GM21786 (cell line): ENCODE measurements around the gene CFB.
"Not testable (repeated sequence)": the region's sequence is repeated elsewhere in the genome, so short reads cannot be mapped to it uniquely, and the experiment has no call there.

Experiments
- ATAC-seq: cut with Tn5 transposase; IDR thresholded peaks from one replicate; pipeline ENCODE4 v1.9.1; 2021; ENCODE audit not compliant: unreplicated experiment

CFB gene

GRCh38 chr6:31945507-31946369 lies at the start of gene CFB:
Gene CFB (plus strand): TSS chr6:31946095. CDS start chr6:31946222, 127 bp downstream.
- no peak for ATAC-seq

- ATAC-seq, result no peak
Measured at GRCh38 chr6:31896493-31896855, 49.4 kb upstream of the CFB start.

DNA sequence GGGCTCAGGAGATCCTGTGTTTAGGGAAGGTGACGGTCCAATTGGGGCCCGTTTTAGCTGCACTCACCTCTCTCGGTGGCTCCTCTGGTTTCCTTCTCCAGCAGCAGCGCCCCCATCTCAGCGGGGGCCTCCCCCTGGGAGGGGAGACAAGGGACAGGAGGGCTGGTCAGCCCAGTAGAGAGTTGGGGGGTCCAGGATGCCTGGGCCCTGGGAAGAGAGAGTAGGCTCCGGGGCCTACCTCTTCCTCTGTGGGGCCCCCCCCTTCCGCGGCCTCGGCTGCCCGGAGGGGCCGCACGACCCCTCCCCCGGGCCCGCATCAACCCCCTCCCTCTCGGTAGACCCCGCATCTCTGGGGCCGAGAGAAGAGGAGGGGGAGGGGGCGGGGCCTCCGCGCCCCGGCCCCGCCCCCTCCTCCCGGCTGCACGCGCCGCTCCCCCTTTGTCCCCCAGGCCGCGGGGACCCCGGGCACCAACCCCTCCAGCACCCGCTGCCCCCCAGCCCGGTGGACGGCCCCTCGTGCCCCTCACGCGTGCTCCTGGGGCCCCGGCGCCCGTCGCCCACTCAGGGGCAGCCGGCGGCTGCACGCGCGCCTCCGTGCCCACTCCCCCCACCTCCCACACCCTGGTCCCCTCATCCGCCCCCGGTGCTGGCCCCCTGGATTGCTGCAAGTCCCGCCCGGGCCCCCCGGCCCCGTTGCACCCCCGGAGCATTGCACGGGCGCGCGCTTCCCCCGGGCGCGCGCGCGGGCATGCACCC lies 48.9 kb upstream of the CFB start:
- no peak for ATAC-seq

DNA sequence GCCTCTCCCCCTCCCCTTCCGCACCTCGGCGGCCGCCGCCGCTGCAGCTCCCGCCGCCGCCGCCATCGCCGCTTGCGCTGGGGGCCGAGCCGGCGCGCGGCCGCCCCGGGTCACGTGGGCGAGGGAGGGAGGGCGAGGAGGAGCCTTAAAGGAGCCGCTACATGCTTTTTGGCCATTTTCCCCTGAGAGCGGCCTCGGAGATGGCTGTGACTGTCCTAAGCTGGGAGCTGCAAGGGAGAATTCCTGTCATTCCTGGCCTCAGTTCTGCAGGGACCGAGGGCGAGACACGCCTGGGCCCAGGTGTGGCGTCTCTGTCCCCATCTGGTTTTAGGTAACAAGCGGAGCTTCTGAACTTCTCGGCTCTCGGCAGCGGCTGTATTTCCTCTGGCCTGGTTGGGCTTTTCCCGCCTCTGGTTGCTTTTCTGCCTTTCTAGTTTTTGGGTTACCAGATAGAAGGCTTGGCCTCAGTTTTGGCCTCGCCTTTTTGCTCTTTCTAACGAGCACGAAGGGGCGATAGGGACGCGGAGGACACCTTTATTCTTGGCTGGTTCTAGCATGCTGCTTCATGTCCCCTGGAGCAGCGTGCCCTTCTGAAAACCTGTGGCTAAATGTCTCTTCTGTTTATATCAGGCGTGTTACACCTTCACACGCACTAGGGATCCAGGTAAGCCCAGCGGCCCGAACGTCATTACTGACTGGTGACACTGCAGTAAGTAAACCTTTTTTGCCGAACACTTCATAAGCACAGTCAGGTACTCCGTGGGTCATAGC lies 48.1 kb upstream of the CFB start, which contains the start of gene EHMT2:
TSS of gene EHMT2 (minus strand) at position 87 of the 771 bp plus-strand sequence. CDS start at position 66, 21 bp downstream.
- no peak for ATAC-seq

DNA sequence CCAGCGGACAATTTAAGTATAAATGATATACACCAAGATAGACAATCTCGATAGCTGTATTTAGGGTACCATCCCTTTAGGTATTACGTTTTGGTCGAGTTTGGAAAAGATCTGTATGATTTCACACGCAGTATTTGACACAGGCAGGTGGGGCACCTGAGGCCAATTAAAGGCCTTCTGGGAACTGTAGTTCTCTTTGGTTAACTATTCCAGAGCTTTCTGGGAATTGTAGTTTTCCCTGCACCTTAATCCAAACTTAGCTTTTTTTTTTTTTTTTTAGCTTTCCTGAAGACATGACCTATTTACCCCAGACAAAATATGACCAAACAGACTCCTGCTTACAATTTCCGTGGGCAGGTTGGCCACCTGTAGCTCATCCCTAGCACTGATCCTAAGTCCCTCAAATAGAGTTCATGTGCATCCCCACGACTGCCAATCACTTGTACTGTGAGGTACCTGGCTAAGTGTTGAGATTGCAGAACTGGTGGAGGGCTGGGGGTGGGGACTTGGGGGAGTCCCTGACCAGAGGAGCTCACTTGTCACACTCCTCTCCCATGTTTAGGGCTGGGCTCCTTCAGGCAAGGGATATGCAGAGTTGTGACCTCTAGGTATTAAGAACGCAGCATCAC lies 47.4 kb upstream of the CFB start:
- ATAC-seq, result no peak

DNA sequence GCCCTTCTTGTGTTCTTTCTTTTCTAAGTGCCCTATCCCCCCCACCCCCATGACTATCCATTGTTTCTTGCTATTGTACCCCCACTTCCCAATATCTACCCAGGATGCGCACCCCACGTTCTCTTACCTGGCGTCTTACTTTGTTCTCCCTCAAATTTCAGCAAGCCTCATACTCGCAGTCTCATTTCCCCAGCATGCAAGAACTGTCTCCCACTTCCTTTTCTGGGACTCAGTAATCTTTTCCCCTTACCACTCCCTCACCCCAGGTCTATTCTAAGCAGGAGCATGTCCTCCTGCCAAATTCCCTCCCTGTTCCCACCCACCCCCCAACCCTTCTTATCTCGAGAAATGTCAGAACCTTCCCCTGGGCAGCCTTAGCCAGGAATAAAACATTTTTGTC lies 46.7 kb upstream of the CFB start:
- no peak for ATAC-seq

- no peak for ATAC-seq
Measured at GRCh38 chr6:31899882-31900722, 45.8 kb upstream of the CFB start.

DNA sequence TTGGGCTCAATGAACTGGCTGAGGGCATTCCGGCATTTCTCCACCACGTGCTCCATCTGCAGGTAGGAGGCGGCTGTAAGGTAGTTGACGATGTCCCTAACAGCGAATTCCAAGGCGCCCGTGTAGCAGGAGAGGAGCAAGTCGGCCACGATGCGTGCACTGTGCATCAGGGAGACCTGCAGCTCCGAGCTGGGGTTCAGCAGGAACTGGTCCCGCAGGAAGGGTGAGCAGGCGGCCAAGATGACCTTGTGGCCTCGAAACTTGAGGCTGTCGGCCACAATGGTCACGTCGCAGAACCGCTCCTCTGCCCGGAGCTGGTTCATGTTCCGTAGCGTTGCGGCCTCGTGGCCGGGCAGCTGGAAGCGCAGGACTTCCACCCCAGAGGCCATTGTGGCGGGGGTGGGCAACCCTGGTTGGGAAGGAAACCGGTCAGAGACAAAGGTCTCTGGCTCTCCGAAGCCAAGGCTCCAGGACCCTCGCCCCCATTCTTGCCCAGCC lies 44.9 kb upstream of the CFB start:
- ATAC-seq, result no peak

DNA sequence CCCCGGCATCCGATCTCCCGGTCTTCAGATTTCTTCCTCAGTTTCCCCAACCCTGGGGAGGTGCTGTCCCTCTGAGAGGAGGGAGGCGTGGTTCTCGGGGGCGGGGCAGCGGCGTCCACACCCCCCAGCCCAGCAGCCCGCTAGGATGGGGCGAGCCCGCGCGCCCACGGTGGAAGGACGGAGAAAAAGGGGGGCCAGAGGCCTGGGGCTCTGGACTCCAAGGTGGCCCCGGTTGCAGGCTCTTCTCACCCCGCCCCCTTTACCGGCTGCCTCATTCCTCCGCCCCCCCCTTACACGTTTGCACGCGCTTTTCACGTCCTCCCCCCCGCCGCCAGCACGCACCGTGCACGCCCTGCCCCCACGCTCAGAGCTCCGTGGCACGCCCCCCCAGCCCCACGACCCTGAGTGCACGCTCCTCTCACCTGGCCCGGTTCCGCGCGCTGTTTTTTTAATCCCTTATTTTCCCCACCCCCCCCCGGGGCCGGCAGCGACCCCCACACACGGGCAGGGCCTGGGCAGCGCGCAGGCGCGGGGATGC lies 44.4 kb upstream of the CFB start:
- ATAC-seq, result no peak

DNA sequence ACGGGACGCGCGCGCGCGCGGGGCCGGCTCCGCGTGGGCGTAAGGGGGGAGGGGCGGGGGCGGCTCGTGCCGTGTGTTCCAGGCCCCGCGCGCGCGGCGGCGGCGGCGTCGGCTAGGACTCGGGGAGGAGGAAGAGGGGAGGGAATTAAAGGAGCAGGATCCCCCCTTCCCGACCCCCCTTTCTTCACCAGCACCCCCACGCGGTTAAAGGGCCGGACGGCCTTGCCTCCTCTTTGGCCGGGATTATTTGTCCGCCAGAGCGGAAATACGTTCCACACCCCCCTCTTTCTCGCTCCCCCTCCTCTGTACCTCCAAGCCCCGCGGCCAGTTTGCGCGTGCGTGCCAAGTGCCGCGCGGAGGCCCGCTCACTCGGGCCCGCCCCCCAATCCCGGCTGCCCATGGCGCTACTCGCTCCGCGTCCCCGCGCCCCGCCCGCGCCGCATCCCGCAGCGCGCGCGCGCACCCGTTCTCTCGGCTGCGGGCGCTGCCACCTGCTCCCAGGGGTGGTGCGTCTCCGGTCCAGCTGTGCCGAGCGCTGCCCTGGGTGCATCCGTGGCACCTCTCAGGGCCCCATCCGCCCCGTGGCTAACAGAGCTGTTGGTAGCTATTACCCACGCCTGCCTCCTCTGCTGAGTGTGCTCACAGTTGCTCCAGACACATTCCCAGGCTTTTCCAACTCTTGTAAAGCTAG lies 43.8 kb upstream of the CFB start, which contains the start of gene ZBTB12:
TSS of gene ZBTB12 (minus strand) at position 134 of the 691 bp plus-strand sequence. CDS start 781 bp downstream, outside the sequence.
- ATAC-seq, result peak; percentile 48

- no peak for ATAC-seq
Measured at GRCh38 chr6:31903957-31904356, 41.9 kb upstream of the CFB start.

GRCh38 chr6:31905041-31905440 lies 40.9 kb upstream of the CFB start:
- ATAC-seq, result no peak

- no peak for ATAC-seq
Measured at GRCh38 chr6:31906122-31906521, 39.8 kb upstream of the CFB start.

DNA sequence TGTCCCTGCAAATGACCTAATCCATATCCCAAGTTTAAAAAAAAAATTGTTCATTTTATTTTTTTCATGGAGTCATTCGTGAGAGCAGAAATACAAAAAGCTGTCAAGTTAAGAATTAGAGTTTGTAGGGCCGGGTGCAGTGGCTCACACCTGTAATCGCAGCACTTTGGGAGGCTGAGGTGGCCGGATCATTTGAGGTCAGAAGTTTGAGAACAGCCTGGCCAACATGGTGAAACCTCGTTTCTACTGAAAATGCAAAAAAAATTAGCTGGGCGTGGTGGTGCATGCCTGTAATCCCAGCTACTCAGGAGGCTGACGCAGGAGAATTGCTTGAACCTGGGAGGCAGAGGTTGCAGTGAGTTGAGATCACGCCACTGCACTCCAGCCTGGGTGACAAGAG lies 39.2 kb upstream of the CFB start:
- not testable (repeated sequence) for ATAC-seq

DNA sequence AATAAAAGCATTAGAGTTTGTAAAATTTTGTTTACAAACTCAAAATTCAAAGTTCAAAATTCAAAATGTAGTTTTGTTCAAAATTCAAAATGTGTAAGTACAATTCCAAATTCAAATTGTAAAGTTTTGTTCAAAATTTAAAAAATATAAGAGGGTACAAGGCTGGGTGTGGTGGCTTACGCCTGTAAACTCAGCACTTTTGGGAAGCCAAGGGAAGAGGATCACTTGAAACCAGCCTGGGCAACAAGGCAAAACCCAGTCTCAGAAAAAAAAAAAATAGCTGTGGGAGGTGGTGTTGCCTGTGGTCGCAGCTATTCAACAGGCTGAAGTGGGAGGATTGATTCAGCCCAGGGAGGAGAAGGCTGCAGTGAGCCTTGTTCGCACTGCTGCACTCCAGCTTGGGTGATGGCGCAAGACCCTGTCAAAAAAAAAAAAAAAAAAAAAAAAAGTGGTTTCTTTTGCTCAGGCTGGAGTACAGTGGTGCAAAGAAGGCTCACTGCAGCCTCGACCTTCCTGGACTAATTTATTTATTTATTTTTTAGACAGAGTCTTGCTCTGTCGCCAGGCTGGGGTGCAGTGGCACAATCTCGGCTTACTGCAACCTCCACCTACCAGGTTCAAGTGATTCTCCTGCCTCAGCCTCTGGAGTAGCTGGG lies 38.6 kb upstream of the CFB start:
- no peak for ATAC-seq

DNA sequence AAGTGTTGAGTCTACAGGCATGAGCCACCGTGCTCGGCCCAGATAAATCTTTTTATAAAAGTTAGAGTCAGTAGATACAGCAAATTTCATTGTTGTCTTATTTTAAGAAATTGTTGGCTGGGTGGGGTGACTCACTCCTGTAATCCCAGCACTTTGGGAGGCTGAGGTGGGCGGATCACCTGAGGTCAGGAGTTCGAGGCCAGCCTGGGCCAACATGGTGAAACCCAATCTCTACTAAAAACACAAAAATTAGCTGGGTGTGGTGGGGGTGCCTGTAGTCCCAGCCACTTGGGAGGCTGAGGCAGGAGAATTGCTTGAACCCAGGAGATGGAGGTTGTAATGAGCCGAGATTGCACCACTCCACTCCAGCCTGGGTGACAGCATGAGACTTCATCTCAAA lies 37.6 kb upstream of the CFB start:
- not testable (repeated sequence) for ATAC-seq

DNA sequence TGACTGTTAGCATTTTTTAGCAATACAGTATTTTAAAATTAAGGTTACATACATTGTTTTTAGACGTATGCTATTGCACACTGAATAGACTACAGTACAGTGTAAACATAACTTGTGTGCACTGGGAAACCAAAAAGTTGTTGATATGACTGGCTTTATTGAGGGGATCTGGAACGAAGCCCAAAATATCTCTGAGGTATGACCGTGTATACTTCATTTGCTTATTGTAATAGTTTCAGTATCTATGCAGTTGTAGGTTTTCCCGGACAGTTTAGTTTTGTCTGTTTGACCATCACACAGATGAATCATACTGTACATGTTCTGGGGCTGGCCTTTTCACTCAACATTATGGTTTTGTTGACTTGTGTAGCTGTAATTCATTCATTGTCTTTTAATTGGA lies 37.1 kb upstream of the CFB start:
- no peak for ATAC-seq

GRCh38 chr6:31909298-31909697 lies 36.6 kb upstream of the CFB start:
- ATAC-seq, result not testable (repeated sequence)
